ENCODE data around the gene SLIT3. TPM values are rescaled to one million over a fixed set of nuclear protein-coding genes. Genes with fewer than 3 reads are reported as not detected.

The SLIT3 gene
- total RNA-seq, 1 experiment from 2014 or later: not detected

- Histone ChIP-seq H3K9me2 (replicated peaks; ENCODE audit: insufficient read depth, low read length) (no peaks in the 10 kb centered on the region), H4K20me1 (ENCODE audit: insufficient read depth, low read depth, low read length) (no peaks in the 10 kb centered on the region), H3K9me3 (ENCODE audit: low read length) (no peaks in the 10 kb centered on the region), H3K27ac (ENCODE audit: low read length) (no peak overlapping the region), H3K4me1 (ENCODE audit: low read length) (no peaks in the 10 kb centered on the region), H3K36me3 (ENCODE audit: insufficient read depth, low read length) (no peaks in the 10 kb centered on the region), H2AFZ (ENCODE audit: low read length) (no peak overlapping the region), H3K79me2 (ENCODE audit: low read length) (no peaks in the 10 kb centered on the region), H3K4me2 (ENCODE audit: low read depth, low read length, poor library complexity, severe bottlenecking) (no peak overlapping the region), H3K27me3 (ENCODE audit: low read length) (no peaks in the 10 kb centered on the region), H3K4me3 (ENCODE audit: low read length) (no peak overlapping the region), H3K9ac (ENCODE audit: low read length) (no peak overlapping the region)
- DNase-seq: no peak
Observed at GRCh38 chr5:169074839-169075238, 226.1 kb downstream of the SLIT3 start.

- Histone ChIP-seq H2AFZ (ENCODE audit: low read length) (no peak overlapping the region), H3K9me3 (ENCODE audit: low read length) (no peaks in the 10 kb centered on the region)
Observed at GRCh38 chr5:169072233-169072632, 228.7 kb downstream of the SLIT3 start.

GRCh38 chr5:169070413-169070812, 230.5 kb downstream of the SLIT3 start:
- Histone ChIP-seq H3K79me2 (ENCODE audit: low read length) (no peaks in the 10 kb centered on the region), H3K4me1 (ENCODE audit: low read length) (no peaks in the 10 kb centered on the region), H3K4me3 (ENCODE audit: low read length) (no peak overlapping the region), H3K9ac (ENCODE audit: low read length) (no peak overlapping the region), H3K36me3 (ENCODE audit: insufficient read depth, low read length) (no peaks in the 10 kb centered on the region), H3K27ac (ENCODE audit: low read length) (no peak overlapping the region), H3K9me2 (replicated peaks; ENCODE audit: insufficient read depth, low read length) (no peaks in the 10 kb centered on the region), H3K27me3 (ENCODE audit: low read length) (no peaks in the 10 kb centered on the region), H3K4me2 (ENCODE audit: low read depth, low read length, poor library complexity, severe bottlenecking) (no peak overlapping the region), H3K9me3 (ENCODE audit: low read length) (no peaks in the 10 kb centered on the region), H4K20me1 (ENCODE audit: insufficient read depth, low read depth, low read length) (no peaks in the 10 kb centered on the region), H2AFZ (ENCODE audit: low read length) (no peak overlapping the region)
- DNase-seq: no peak

More at GRCh38 chr5:169072233-169072632, 228.7 kb downstream of the SLIT3 start:
- Histone ChIP-seq H3K4me2 (ENCODE audit: low read depth, low read length, poor library complexity, severe bottlenecking) (no peak overlapping the region), H3K27ac (ENCODE audit: low read length) (no peak overlapping the region), H3K4me1 (ENCODE audit: low read length) (no peaks in the 10 kb centered on the region), H3K27me3 (ENCODE audit: low read length) (no peaks in the 10 kb centered on the region), H3K9me2 (replicated peaks; ENCODE audit: insufficient read depth, low read length) (no peaks in the 10 kb centered on the region), H4K20me1 (ENCODE audit: insufficient read depth, low read depth, low read length) (no peaks in the 10 kb centered on the region), H3K36me3 (ENCODE audit: insufficient read depth, low read length) (no peaks in the 10 kb centered on the region), H3K79me2 (ENCODE audit: low read length) (no peaks in the 10 kb centered on the region), H3K4me3 (ENCODE audit: low read length) (no peak overlapping the region), H3K9ac (ENCODE audit: low read length) (no peak overlapping the region)
- no peak for DNase-seq

- Histone ChIP-seq H3K79me2 (ENCODE audit: low read length) (no peaks in the 10 kb centered on the region), H3K9me3 (ENCODE audit: low read length) (no peaks in the 10 kb centered on the region), H3K9ac (ENCODE audit: low read length) (no peak overlapping the region), H3K27me3 (ENCODE audit: low read length) (no peaks in the 10 kb centered on the region), H3K4me2 (ENCODE audit: low read depth, low read length, poor library complexity, severe bottlenecking) (no peak overlapping the region), H4K20me1 (ENCODE audit: insufficient read depth, low read depth, low read length) (no peaks in the 10 kb centered on the region), H3K4me3 (ENCODE audit: low read length) (no peak overlapping the region), H3K27ac (ENCODE audit: low read length) (no peak overlapping the region), H2AFZ (ENCODE audit: low read length) (no peak overlapping the region), H3K9me2 (replicated peaks; ENCODE audit: insufficient read depth, low read length) (no peaks in the 10 kb centered on the region), H3K36me3 (ENCODE audit: insufficient read depth, low read length) (no peaks in the 10 kb centered on the region), H3K4me1 (ENCODE audit: low read length) (no peaks in the 10 kb centered on the region)
- DNase-seq: no peak
Observed at GRCh38 chr5:169067751-169068173, 233.2 kb downstream of the SLIT3 start.

- no peaks in the 10 kb centered on the region for H4K20me1 ChIP-seq (ENCODE audit: insufficient read depth, low read depth, low read length)
- H3K4me1 ChIP-seq (ENCODE audit: low read length): no peaks in the 10 kb centered on the region
- H3K9ac ChIP-seq (ENCODE audit: low read length): no peak overlapping the region
- no peaks in the 10 kb centered on the region for H3K9me3 ChIP-seq (ENCODE audit: low read length)
- H3K9me2 ChIP-seq (replicated peaks; ENCODE audit: insufficient read depth, low read length): no peaks in the 10 kb centered on the region
- no peak overlapping the region for H3K4me2 ChIP-seq (ENCODE audit: low read depth, low read length, poor library complexity, severe bottlenecking)
- no peak overlapping the region for H2AFZ ChIP-seq (ENCODE audit: low read length)
- no peak for DNase-seq
- H3K36me3 ChIP-seq (ENCODE audit: insufficient read depth, low read length): no peaks in the 10 kb centered on the region
- no peaks in the 10 kb centered on the region for H3K79me2 ChIP-seq (ENCODE audit: low read length)
- no peak overlapping the region for H3K27ac ChIP-seq (ENCODE audit: low read length)
- H3K27me3 ChIP-seq (ENCODE audit: low read length): no peaks in the 10 kb centered on the region
- no peak overlapping the region for H3K4me3 ChIP-seq (ENCODE audit: low read length)
Observed at GRCh38 chr5:169065400-169065799, 235.5 kb downstream of the SLIT3 start.

GRCh38 chr5:169064093-169064492, 236.8 kb downstream of the SLIT3 start:
- Histone ChIP-seq H3K36me3 (ENCODE audit: insufficient read depth, low read length) (no peaks in the 10 kb centered on the region), H3K27ac (ENCODE audit: low read length) (no peak overlapping the region)

GRCh38 chr5:169063316-169063953, 237.5 kb downstream of the SLIT3 start:
- no peak overlapping the region for H3K9ac ChIP-seq (ENCODE audit: low read length)
- DNase-seq: no peak
- H3K36me3 ChIP-seq (ENCODE audit: insufficient read depth, low read length): no peaks in the 10 kb centered on the region
- H3K4me3 ChIP-seq (ENCODE audit: low read length): no peak overlapping the region
- no peak overlapping the region for H3K4me2 ChIP-seq (ENCODE audit: low read depth, low read length, poor library complexity, severe bottlenecking)
- H3K27ac ChIP-seq (ENCODE audit: low read length): no peak overlapping the region
- no peaks in the 10 kb centered on the region for H4K20me1 ChIP-seq (ENCODE audit: insufficient read depth, low read depth, low read length)
- no peak overlapping the region for H2AFZ ChIP-seq (ENCODE audit: low read length)
- H3K27me3 ChIP-seq (ENCODE audit: low read length): no peaks in the 10 kb centered on the region
- H3K9me3 ChIP-seq (ENCODE audit: low read length): no peaks in the 10 kb centered on the region
- H3K9me2 ChIP-seq (replicated peaks; ENCODE audit: insufficient read depth, low read length): no peaks in the 10 kb centered on the region
- H3K4me1 ChIP-seq (ENCODE audit: low read length): no peaks in the 10 kb centered on the region
- no peaks in the 10 kb centered on the region for H3K79me2 ChIP-seq (ENCODE audit: low read length)

More at GRCh38 chr5:169064093-169064492, 236.8 kb downstream of the SLIT3 start:
- H3K4me1 ChIP-seq (ENCODE audit: low read length): no peaks in the 10 kb centered on the region
- H3K9me2 ChIP-seq (replicated peaks; ENCODE audit: insufficient read depth, low read length): no peaks in the 10 kb centered on the region
- H3K9ac ChIP-seq (ENCODE audit: low read length): no peak overlapping the region
- H3K79me2 ChIP-seq (ENCODE audit: low read length): no peaks in the 10 kb centered on the region
- no peak overlapping the region for H2AFZ ChIP-seq (ENCODE audit: low read length)
- no peaks in the 10 kb centered on the region for H4K20me1 ChIP-seq (ENCODE audit: insufficient read depth, low read depth, low read length)
- no peak overlapping the region for H3K4me2 ChIP-seq (ENCODE audit: low read depth, low read length, poor library complexity, severe bottlenecking)
- no peak for DNase-seq
- H3K4me3 ChIP-seq (ENCODE audit: low read length): no peak overlapping the region
- no peaks in the 10 kb centered on the region for H3K27me3 ChIP-seq (ENCODE audit: low read length)
- no peaks in the 10 kb centered on the region for H3K9me3 ChIP-seq (ENCODE audit: low read length)

GRCh38 chr5:169062690-169063089, 238.2 kb downstream of the SLIT3 start:
- no peaks in the 10 kb centered on the region for H3K4me1 ChIP-seq (ENCODE audit: low read length)
- H3K79me2 ChIP-seq (ENCODE audit: low read length): no peaks in the 10 kb centered on the region
- H3K9ac ChIP-seq (ENCODE audit: low read length): no peak overlapping the region
- no peaks in the 10 kb centered on the region for H4K20me1 ChIP-seq (ENCODE audit: insufficient read depth, low read depth, low read length)
- H2AFZ ChIP-seq (ENCODE audit: low read length): no peak overlapping the region
- no peaks in the 10 kb centered on the region for H3K27me3 ChIP-seq (ENCODE audit: low read length)
- H3K36me3 ChIP-seq (ENCODE audit: insufficient read depth, low read length): no peaks in the 10 kb centered on the region
- H3K4me2 ChIP-seq (ENCODE audit: low read depth, low read length, poor library complexity, severe bottlenecking): no peak overlapping the region
- no peaks in the 10 kb centered on the region for H3K9me2 ChIP-seq (replicated peaks; ENCODE audit: insufficient read depth, low read length)
- no peaks in the 10 kb centered on the region for H3K9me3 ChIP-seq (ENCODE audit: low read length)
- H3K27ac ChIP-seq (ENCODE audit: low read length): no peak overlapping the region
- H3K4me3 ChIP-seq (ENCODE audit: low read length): no peak overlapping the region
- no peak for DNase-seq

Measured in Karpas-422 (cell line).